ENCODE results near the gene NHSL2. TPM values are rescaled to one million over a fixed set of nuclear protein-coding genes. Genes with fewer than 3 reads are reported as not detected.

Gene NHSL2
- total and polyA plus RNA-seq, 2 of the 13 experiments (the other 11 are each of a cell fraction or from before 2014, with no cell fraction given): not detected

- Histone ChIP-seq H3K27ac (ENCODE audit: extremely low read length, insufficient read depth, low read length) (no peak overlapping the region), H3K9ac (ENCODE audit: insufficient read depth, low read depth, low read length) (no peak overlapping the region), H3K4me1 (ENCODE audit: insufficient read depth, low read length) (no peaks in the 10 kb centered on the region), H3K27me3 (ENCODE audit: control insufficient read depth in 1 of 2, insufficient read depth in 2 of 2, low read length in 2 of 2) (no peaks in the 10 kb centered on the region), H3K4me3 (replicated peaks in 1 of 3; ENCODE audit: insufficient read depth in 1 of 3, low read depth in 2 of 3, low read length in 3 of 3) (no peak overlapping the region), H3K36me3 (replicated peaks in 1 of 2; ENCODE audit: control insufficient read depth in 1 of 2, insufficient read depth in 2 of 2, low read length in 2 of 2) (no peaks in the 10 kb centered on the region), H3K9me3 (ENCODE audit: low read length) (no peaks in the 10 kb centered on the region), H3K4me2 (ENCODE audit: low read depth, low read length) (no peak overlapping the region), H4K20me1 (ENCODE audit: insufficient read depth, low read length) (no peaks in the 10 kb centered on the region), H3K79me2 (ENCODE audit: insufficient read depth, low read length) (no peaks in the 10 kb centered on the region), H2AFZ (ENCODE audit: low read length) (no peak overlapping the region)
- no peak for TF ChIP-seq NCOA2 (CRISPR knock-in tag; IDR thresholded peaks at IDR 0.05)
- TF ChIP-seq, protein P1, sequence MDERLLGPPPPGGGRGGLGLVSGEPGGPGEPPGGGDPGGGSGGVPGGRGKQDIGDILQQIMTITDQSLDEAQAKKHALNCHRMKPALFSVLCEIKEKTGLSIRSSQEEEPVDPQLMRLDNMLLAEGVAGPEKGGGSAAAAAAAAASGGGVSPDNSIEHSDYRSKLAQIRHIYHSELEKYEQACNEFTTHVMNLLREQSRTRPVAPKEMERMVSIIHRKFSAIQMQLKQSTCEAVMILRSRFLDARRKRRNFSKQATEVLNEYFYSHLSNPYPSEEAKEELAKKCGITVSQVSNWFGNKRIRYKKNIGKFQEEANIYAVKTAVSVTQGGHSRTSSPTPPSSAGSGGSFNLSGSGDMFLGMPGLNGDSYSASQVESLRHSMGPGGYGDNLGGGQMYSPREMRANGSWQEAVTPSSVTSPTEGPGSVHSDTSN (CRISPR knock-in tag; IDR thresholded peaks at IDR 0.05): no peak
- no peak for TF ChIP-seq ATF1 (CRISPR knock-in tag; IDR thresholded peaks at IDR 0.05)
- TF ChIP-seq SALL2 (CRISPR knock-in tag; IDR thresholded peaks at IDR 0.05): no peak
- TF ChIP-seq FOXK1 (CRISPR knock-in tag; IDR thresholded peaks at IDR 0.05; ENCODE audit: borderline replicate concordance, low read depth): no peak
- TF ChIP-seq ZNF552 (CRISPR knock-in tag; IDR thresholded peaks at IDR 0.05; ENCODE audit: borderline replicate concordance): no peak
- TF ChIP-seq AKAP8 (CRISPR knock-in tag; IDR thresholded peaks at IDR 0.05): no peak
- TF ChIP-seq ZNF597 (CRISPR knock-in tag; IDR thresholded peaks at IDR 0.05): no peak
- TF ChIP-seq ZFAT (CRISPR knock-in tag; conservative IDR thresholded peaks at IDR 0.05): no peak
- no peak for TF ChIP-seq ZNF737 (CRISPR knock-in tag; IDR thresholded peaks at IDR 0.05; ENCODE audit: borderline replicate concordance)
- no peak for TF ChIP-seq ZNF558 (CRISPR knock-in tag; IDR thresholded peaks at IDR 0.05; ENCODE audit: borderline replicate concordance)
- no peak for TF ChIP-seq ZNF768 (CRISPR knock-in tag; IDR thresholded peaks at IDR 0.05)
- no peak for TF ChIP-seq ZNF704 (CRISPR knock-in tag; IDR thresholded peaks at IDR 0.05; ENCODE audit: borderline replicate concordance)
- intact Hi-C loops (cut with micrococcal nuclease; ENCODE audit: unreplicated experiment) (no loop called here), in situ Hi-C loops (cut with HindIII; ENCODE audit: extremely low pct_ligation_motif_present, low pct_unique_long_range_greater_than_20kb) (no loop called here)
- BruUV-seq (replicated peaks): no TSS peak
- ChIA-PET POLR2A (no interaction called here), CTCF (ENCODE audit: low intra/inter-chr PET ratio, low total read pairs) (no interaction called here)
- FAIRE-seq: no peak
- no peak for ATAC-seq
- 19% methylated on average over 4 of the region's 13 CpGs for WGBS (ENCODE audit: low lambda C conversion rate)
- DNase-seq (ENCODE audit: low spot score): no peak
Observed at GRCh38 chrX:72041871-72042851, 131.5 kb downstream of the NHSL2 start.

Measured in HepG2 (cell line).